Activated B cell treated with CpG ODN at 0.5 μM for 24 hours (primary cell): ENCODE results near the gene PCDHB2. TPM values are rescaled to one million over a fixed set of nuclear protein-coding genes. Genes with fewer than 3 reads are reported as not detected.
"Not testable (repeated sequence)": the region's sequence is repeated elsewhere in the genome, so short reads cannot be mapped to it uniquely, and the experiment has no call there.

Experiments
- ATAC-seq: fragments of 200-7000 bp; cut with Tn5 transposase; one replicate; pipeline ENCODE4 v1.10.0; 2021; ENCODE audit warnings: low read depth, mild to moderate bottlenecking, moderate library complexity
- CTCF ChIA-PET: fragments of 350-600 bp; sonication (Branson Sonifier 250); formaldehyde crosslinking; loops from one replicate; lab custom pipeline; 2021; ENCODE audit warnings: antibody characterized with exemption; lab: Charles Lee
- POLR2A ChIA-PET: fragments of 350-600 bp; sonication (Branson Sonifier 250); formaldehyde crosslinking; loops from one replicate; lab custom pipeline; 2021; ENCODE audit warnings: antibody characterized with exemption; lab: Charles Lee
- DNase-seq: peaks from one replicate; pipeline ENCODE4 v3.0.0; 2022
- H3K27ac Mint-ChIP-seq: one replicate; pipeline ENCODE4 v1.8.0; 2020; ENCODE audit warnings: mixed read lengths
- H3K27me3 Mint-ChIP-seq: one replicate; pipeline ENCODE4 v1.8.0; 2021; ENCODE audit warnings: mixed read lengths
- H3K36me3 Mint-ChIP-seq: one replicate; pipeline ENCODE4 v1.8.0; 2021; ENCODE audit warnings: low read depth, mixed read lengths
- H3K4me1 Mint-ChIP-seq: one replicate; pipeline ENCODE4 v1.8.0; 2021; ENCODE audit warnings: mixed read lengths
- H3K4me3 Mint-ChIP-seq: one replicate; pipeline ENCODE4 v1.8.0; 2020; ENCODE audit warnings: mild to moderate bottlenecking, mixed read lengths
- H3K9me3 Mint-ChIP-seq: one replicate; pipeline ENCODE4 v1.8.0; 2020; ENCODE audit warnings: mixed read lengths
- CTCF ChIP-seq: fragments of 200-600 bp; IDR thresholded peaks from one replicate; pipeline ENCODE4 v1.8.0; 2022; ENCODE audit warnings: antibody characterized with exemption, mild to moderate bottlenecking
- intact Hi-C: fragments of 100-400 bp; cut with micrococcal nuclease; formaldehyde crosslinking; loops from one replicate; pipeline ENCODE4 v1.15.1; 2024
- total RNA-seq: library from RNA; stranded (reverse); gene quantifications from 2 replicates; pipeline ENCODE4 v1.2.3, GENCODE V29; 2022

PCDHB2 gene
- total RNA-seq, 1 donor from 2014 or later, result not detected

GRCh38 chr5:141105350-141105749 is 10.9 kb downstream of the PCDHB2 start:
- Mint-ChIP-seq H3K36me3 (no peaks in the 10 kb centered on the region), H3K27me3 (peaks cover 9% of the 10 kb centered on the region), H3K4me3 (no peak overlapping the region), H3K4me1 (no peaks in the 10 kb centered on the region), H3K27ac (no peak overlapping the region), H3K9me3 (peaks cover 6% of the 10 kb centered on the region)
- intact Hi-C loops, result loop anchor here (10.0 kb wide), 1 partner anchor 241 kb away; the partner anchor contains the start of gene PCDHA11
- ChIA-PET CTCF (no interaction called here), POLR2A (no interaction called here)
- TF ChIP-seq CTCF, result no peak
- DNase-seq (no peak), ATAC-seq (no peak)

- DNase-seq (no peak), ATAC-seq (no peak)
- no peak for TF ChIP-seq CTCF
- CTCF ChIA-PET, result no interaction called here
- POLR2A ChIA-PET, result no interaction called here
- intact Hi-C loops, result no loop called here
- Mint-ChIP-seq H3K27ac (no peak overlapping the region), H3K4me1 (no peaks in the 10 kb centered on the region), H3K36me3 (no peaks in the 10 kb centered on the region), H3K9me3 (peaks cover 27% of the 10 kb centered on the region), H3K4me3 (no peak overlapping the region), H3K27me3 (peaks cover 6% of the 10 kb centered on the region)
Observed at GRCh38 chr5:141119250-141119649, 24.8 kb downstream of the PCDHB2 start.

DNA sequence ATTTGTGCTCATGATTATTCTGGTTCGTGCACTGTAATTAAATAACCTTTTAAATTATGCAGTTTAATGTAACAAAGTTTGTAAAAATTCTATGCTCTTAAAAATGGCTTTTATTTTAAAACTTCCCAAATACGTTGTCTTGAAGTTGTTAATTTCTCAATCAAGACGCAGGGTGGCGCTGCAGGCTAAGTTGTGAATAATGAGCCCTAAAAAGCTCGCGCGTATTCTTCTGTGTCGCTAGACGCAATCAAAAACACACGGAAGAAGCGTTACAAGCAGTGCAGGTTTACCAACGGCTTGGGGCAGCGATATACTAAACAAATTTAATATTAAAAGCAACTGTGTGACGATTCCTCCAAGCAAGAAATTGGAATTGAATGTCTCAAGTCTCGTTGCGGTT is 27.1 kb downstream of the PCDHB2 start, which contains the start of gene PCDHB4:
Gene PCDHB4, plus strand, starts transcription at position 256 of the 400 bp plus-strand sequence. CDS start 181 bp downstream, outside the sequence.
- DNase-seq (no peak), ATAC-seq (no peak)
- no peak for TF ChIP-seq CTCF
- Mint-ChIP-seq H3K36me3 (no peaks in the 10 kb centered on the region), H3K27me3 (peaks cover 6% of the 10 kb centered on the region), H3K4me3 (no peak within 1 kb of the TSS), H3K9me3 (peaks cover 10% of the 10 kb centered on the region), H3K27ac (no peak within 1 kb of the TSS), H3K4me1 (no peaks in the 10 kb centered on the region)
- intact Hi-C loops, result no loop called here
- ChIA-PET CTCF (no interaction called here), POLR2A (no interaction called here)

- POLR2A ChIA-PET, result no interaction called here
- Mint-ChIP-seq H3K36me3 (no peaks in the 10 kb centered on the region), H3K27ac (no peak overlapping the region), H3K9me3 (peaks cover 7% of the 10 kb centered on the region), H3K4me3 (no peak overlapping the region), H3K27me3 (peaks cover 6% of the 10 kb centered on the region), H3K4me1 (no peaks in the 10 kb centered on the region)
- ATAC-seq (no peak), DNase-seq (no peak)
- CTCF ChIA-PET, result no interaction called here
- intact Hi-C loops, result no loop called here
- TF ChIP-seq CTCF, result no peak
Observed at GRCh38 chr5:141121985-141122384, 27.6 kb downstream of the PCDHB2 start.

DNA sequence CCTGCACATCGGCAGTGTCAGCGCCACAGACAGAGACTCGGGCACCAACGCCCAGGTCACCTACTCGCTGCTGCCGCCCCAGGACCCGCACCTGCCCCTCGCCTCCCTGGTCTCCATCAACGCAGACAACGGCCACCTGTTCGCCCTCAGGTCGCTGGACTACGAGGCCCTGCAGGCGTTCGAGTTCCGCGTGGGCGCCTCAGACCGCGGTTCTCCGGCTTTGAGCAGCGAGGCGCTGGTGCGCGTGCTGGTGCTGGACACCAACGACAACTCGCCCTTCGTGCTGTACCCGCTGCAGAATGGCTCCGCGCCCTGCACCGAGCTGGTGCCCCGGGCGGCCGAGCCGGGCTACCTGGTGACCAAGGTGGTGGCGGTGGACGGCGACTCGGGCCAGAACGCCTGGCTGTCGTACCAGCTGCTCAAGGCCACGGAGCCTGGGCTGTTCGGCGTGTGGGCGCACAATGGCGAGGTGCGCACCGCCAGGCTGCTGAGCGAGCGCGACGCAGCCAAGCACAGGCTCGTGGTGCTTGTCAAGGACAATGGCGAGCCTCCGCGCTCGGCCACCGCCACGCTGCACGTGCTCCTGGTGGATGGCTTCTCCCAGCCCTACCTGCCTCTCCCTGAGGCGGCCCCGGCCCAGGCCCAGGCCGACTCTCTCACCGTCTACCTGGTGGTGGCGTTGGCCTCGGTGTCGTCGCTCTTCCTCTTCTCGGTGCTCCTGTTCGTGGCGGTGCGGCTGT is 29.2 kb downstream of the PCDHB2 start:
- CTCF ChIA-PET, H3K9me3 Mint-ChIP-seq, H3K27me3 Mint-ChIP-seq, ATAC-seq, H3K27ac Mint-ChIP-seq, H3K4me1 Mint-ChIP-seq, POLR2A ChIA-PET, intact Hi-C loops, H3K4me3 Mint-ChIP-seq, DNase-seq, H3K36me3 Mint-ChIP-seq: not testable (repeated sequence)
